ENCODE results near the gene ZNF407.

- TF ChIP-seq CTCF (IDR thresholded peaks at IDR 0.05; ENCODE audit: low read length) (no peak), EZH2 (optimal IDR thresholded peaks at IDR 0.05; ENCODE audit: low read depth, low read length) (no peak)
Measured at GRCh38 chr18:75008186-75008585, 410.5 kb downstream of the ZNF407 start.

Measured in MM.1S (cell line).